ENCODE data around the gene GOSR2. TPM values are rescaled to one million over a fixed set of nuclear protein-coding genes. Genes with fewer than 3 reads are reported as not detected.

The GOSR2 gene
- total RNA-seq, 2 experiments from 2014 or later, result 53.2 to 56.3 TPM

DNA sequence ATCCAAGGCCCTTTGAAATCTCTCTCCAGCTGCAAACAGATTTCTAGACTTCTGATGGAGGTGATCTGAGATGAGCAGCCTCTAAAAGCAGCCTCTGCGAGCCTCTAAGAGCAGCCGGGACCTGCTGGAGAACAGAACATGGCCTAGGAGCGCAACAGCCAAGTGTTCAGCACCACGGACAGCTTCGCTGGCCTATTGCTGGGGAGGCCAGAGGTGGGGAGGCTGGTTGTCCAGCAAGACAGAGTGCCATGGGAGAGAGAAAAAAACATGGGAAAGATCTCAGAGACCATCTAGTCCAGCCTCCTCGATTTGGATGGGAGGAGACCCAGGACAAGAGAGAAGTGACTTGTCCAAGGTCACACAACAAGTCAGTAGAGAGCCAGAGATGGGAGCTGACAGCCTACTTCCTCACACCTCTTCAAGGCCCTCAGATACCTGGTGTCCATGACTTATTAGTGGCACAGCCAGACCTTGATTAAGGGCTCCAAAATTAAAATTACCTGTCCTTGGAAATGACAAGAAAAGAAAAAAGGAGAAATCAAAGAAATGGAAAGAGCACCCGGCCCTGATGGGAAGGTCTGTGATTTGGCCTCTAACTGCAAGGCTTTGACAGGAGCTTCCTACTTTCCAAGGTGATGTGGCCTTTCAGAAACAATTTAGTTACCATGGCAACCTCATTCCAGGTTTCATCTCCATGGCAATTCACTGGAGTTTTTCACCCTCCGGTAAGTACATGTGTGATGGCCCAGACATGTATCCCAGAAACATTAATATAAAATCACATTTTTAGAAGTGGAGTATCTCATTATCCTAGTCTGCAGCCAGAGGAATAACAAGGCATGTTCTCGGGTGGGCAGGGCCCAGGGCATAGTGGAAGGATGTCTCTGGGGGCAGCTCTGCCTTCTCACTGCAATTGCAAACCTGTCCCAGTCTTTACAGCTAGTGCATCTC, 41.6 kb downstream of the GOSR2 start:
- CTCF ChIA-PET, result no interaction called here
- Mint-ChIP-seq H3K27me3 (no peaks in the 10 kb centered on the region), H3K27ac (no peak overlapping the region), H3K9me3 (no peaks in the 10 kb centered on the region), H3K4me1 (peaks cover 7% of the 10 kb centered on the region), H3K36me3 (ENCODE audit: low read depth) (no peaks in the 10 kb centered on the region), H3K4me3 (no peak overlapping the region)
- POLR2A ChIA-PET, result interaction anchor here (0.7 kb wide), 1 partner anchor 17 kb away, joined by 3 read pairs; no protein-coding TSS in a partner anchor
- DNase-seq, result no peak

DNA sequence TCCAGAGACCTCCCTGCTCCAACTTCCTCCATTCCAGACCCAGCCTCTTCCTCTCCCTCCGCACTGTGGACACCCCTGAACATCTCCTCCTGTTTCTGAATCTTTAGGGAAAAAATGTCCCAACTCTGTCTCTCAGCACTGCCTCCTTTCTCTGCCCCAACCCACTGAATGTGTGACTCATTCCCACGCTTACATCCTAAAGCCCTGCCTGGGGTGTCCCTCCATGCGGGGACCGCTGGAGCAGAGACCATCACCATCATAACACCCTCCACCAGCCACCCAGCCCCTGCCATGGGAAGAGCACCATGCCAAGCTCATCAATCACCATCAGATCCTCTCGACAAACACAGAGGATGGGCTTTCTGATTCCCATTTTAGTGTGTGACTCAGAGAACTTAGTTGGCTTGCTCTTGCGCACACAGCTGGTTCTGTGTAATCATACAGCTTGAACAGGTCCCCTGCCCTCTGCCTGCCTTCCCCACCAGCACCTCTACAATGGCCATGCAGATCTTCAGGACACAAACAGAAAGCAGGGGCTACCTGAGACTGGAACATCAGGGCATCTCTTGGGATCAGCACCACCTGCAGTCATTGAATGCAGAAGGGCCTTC, 45.4 kb downstream of the GOSR2 start:
- no peaks in the 10 kb centered on the region for H3K27me3 Mint-ChIP-seq
- no peak overlapping the region for H3K4me3 Mint-ChIP-seq
- no peaks in the 10 kb centered on the region for H3K4me1 Mint-ChIP-seq
- no peak overlapping the region for H3K27ac Mint-ChIP-seq
- DNase-seq, result no peak
- no peaks in the 10 kb centered on the region for H3K36me3 Mint-ChIP-seq (ENCODE audit: low read depth)
- ChIA-PET CTCF (no interaction called here), POLR2A (no interaction called here)
- H3K9me3 Mint-ChIP-seq, result no peaks in the 10 kb centered on the region

DNA sequence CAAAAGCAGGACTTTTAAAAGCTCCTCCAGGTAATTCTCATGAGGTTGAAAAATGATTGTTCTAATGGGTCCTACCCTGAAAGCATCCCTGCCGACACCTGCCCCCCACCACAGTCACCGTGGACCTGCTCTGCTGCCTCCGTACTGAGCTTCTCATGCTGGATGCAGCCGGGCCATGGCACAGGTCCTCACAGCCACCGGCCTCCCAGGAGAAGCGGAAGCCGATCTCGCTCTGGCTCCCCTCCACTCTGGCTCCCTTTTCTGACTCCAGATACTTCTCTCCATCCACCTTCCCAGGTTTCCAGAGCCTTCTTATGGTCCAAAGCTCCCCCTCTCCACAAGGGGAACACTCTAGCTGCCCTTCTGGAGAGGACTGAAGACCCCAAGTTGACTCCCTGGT, 45.9 kb downstream of the GOSR2 start:
- no peak overlapping the region for H3K27ac Mint-ChIP-seq
- H3K27me3 Mint-ChIP-seq, result peaks cover 2% of the 10 kb centered on the region
- H3K4me1 Mint-ChIP-seq, result no peaks in the 10 kb centered on the region
- H3K4me3 Mint-ChIP-seq, result no peak overlapping the region
- no peaks in the 10 kb centered on the region for H3K9me3 Mint-ChIP-seq
- no peaks in the 10 kb centered on the region for H3K36me3 Mint-ChIP-seq (ENCODE audit: low read depth)
- ChIA-PET POLR2A (no interaction called here), CTCF (no interaction called here)
- DNase-seq, result no peak

DNA sequence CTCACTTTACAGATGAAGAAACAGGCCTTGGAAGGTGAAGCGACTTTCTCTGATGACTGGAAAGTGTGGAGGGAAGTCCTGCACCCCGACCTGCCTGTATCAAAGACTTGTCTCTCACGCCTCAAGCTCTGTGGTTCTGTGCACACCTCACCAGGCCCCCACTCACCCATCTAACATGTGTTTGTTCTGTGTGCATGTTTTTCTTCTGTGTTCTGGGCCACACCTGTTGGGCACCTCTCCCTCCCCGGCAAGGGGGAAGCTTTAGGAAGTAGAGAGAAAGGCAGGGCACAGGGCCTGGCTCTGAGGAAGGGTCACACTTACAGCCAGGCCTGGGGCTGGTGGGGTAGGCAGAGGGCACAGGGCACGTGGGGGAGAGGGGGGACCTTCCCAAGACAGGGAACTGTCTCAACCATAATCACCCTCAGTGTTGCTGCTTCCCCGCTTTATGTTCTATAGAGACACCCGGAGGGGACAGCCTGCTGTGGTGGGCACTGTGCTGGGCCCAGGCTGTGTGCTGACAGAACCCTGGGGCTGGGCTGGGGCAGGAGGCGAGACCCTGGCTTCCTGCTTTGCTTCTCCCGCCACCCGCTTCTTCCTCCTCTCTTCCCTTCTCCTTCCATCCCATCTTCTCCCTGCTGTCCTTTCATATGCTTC, 48.8 kb downstream of the GOSR2 start:
- H3K36me3 Mint-ChIP-seq (ENCODE audit: low read depth), result no peaks in the 10 kb centered on the region
- no peaks in the 10 kb centered on the region for H3K9me3 Mint-ChIP-seq
- H3K27me3 Mint-ChIP-seq, result peaks cover 12% of the 10 kb centered on the region
- DNase-seq, result no peak
- no peaks in the 10 kb centered on the region for H3K4me1 Mint-ChIP-seq
- no peak overlapping the region for H3K27ac Mint-ChIP-seq
- POLR2A ChIA-PET, result no interaction called here
- CTCF ChIA-PET, result no interaction called here
- H3K4me3 Mint-ChIP-seq, result no peak overlapping the region

DNA sequence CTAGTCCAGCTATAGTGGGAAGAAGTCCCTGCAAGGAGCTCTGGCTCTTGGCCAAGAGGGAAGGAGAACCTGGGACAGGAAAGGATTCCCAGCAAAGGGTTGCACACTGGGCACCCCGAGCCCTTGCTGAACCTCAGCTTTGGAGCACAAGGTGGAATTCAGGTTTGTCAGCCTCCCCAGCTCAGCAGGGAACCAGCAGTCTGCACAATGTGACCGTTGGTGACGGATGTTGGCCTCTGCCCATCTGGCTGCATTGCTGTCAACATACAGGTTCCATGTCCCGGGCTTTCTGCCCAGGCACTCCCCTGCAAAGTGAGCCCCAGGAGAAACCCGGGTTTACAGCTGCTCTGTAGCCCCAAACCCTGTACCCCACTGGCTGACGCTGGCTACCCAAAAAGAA, 49.4 kb downstream of the GOSR2 start:
- Mint-ChIP-seq H3K27ac (no peak overlapping the region), H3K9me3 (no peaks in the 10 kb centered on the region), H3K4me3 (no peak overlapping the region), H3K27me3 (peaks cover 18% of the 10 kb centered on the region), H3K36me3 (ENCODE audit: low read depth) (no peaks in the 10 kb centered on the region), H3K4me1 (no peaks in the 10 kb centered on the region)
- DNase-seq, result no peak
- POLR2A ChIA-PET, result no interaction called here
- CTCF ChIA-PET, result no interaction called here

DNA sequence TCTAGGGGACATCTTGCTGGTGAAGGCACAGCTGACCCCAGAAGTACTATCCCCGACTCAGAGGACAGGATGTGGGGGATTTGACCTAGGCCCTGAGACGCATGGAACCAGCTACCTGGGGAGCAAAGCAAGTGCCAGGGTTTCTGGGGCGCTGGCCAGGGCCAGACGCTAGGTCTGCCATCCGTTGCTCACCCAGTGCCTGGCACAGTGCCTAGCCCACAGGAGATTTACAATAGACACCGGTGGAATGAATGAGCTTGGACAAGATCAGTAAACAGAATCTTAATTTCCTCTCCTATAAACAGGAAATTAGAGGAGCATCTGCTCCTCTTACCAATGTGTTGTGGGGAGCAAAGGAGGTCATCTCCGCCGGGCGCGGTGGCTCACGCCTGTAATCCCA, 51.1 kb downstream of the GOSR2 start:
- peaks cover 29% of the 10 kb centered on the region for H3K27me3 Mint-ChIP-seq
- no peak overlapping the region for H3K4me3 Mint-ChIP-seq
- ChIA-PET CTCF (interaction anchor here (0.7 kb wide), 1 partner anchor 641 kb away, joined by 4 read pairs; no protein-coding TSS in a partner anchor), POLR2A (no interaction called here)
- H3K27ac Mint-ChIP-seq, result no peak overlapping the region
- H3K9me3 Mint-ChIP-seq, result no peaks in the 10 kb centered on the region
- H3K36me3 Mint-ChIP-seq (ENCODE audit: low read depth), result no peaks in the 10 kb centered on the region
- no peak for DNase-seq
- peaks cover 6% of the 10 kb centered on the region for H3K4me1 Mint-ChIP-seq

DNA sequence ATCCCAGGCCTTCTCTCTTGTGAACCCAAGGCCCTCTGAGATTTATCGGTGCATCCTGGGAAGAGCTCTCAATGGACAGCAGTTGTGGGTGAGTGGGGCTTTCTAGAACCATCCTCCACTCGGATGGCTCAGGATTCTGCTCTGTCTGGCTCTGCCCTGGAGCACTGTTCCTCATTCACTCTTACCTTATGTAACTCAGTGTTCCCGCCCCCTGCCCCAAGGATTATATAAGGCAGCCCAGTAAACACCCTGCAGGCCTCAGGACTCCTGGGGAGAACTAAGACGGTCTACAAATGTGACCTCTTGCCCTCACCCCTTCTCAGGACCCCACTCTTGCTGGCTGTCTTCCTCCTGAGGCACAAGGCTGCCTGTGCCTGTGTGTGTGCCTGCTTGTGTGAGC, 52.3 kb downstream of the GOSR2 start:
- no peak overlapping the region for H3K27ac Mint-ChIP-seq

DNA sequence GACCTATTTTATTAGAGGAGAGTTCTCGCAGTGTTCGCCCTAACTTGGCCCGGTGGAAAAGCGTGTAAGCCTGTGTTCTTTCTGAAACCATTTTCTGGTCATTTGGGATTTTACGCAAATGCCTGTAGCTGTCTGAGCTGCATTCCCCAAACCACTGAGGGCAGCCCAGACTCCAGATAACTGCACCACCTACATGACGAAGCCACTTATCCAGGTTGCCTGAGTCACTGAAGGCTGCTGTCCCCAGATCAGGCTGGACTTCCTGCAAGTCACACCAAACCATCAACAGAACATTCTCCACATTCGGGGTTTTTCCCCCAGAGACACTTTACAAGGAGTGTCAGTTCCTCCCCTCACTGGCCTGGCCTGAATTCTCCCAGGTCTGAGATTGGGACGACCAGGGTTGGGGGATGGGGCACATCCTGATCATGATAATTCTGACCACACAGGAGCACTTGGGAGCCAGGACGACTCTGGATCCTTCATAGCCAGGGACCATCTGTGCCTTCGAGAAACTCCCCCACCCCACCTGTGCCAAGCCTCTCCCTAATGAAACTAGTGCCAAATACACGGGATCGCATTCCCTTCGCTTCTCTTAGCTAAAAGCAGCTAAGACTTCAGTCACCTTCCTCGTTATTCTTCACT, 53.8 kb downstream of the GOSR2 start:
- H3K36me3 Mint-ChIP-seq (ENCODE audit: low read depth), result no peaks in the 10 kb centered on the region
- POLR2A ChIA-PET, result no interaction called here
- CTCF ChIA-PET, result no interaction called here
- no peak overlapping the region for H3K4me3 Mint-ChIP-seq
- H3K9me3 Mint-ChIP-seq, result no peaks in the 10 kb centered on the region
- peaks cover 12% of the 10 kb centered on the region for H3K4me1 Mint-ChIP-seq
- H3K27ac Mint-ChIP-seq, result no peak overlapping the region
- DNase-seq, result no peak
- H3K27me3 Mint-ChIP-seq, result peaks cover 46% of the 10 kb centered on the region

More for the DNA sequence above, 52.3 kb downstream of the GOSR2 start:
- Mint-ChIP-seq H3K27me3 (peaks cover 38% of the 10 kb centered on the region), H3K9me3 (no peaks in the 10 kb centered on the region), H3K4me3 (no peak overlapping the region), H3K36me3 (ENCODE audit: low read depth) (no peaks in the 10 kb centered on the region), H3K4me1 (peaks cover 12% of the 10 kb centered on the region)
- CTCF ChIA-PET, result interaction anchor here (0.7 kb wide), 1 partner anchor 304 kb away, joined by 4 read pairs; no protein-coding TSS in a partner anchor
- DNase-seq, result no peak
- POLR2A ChIA-PET, result no interaction called here

DNA sequence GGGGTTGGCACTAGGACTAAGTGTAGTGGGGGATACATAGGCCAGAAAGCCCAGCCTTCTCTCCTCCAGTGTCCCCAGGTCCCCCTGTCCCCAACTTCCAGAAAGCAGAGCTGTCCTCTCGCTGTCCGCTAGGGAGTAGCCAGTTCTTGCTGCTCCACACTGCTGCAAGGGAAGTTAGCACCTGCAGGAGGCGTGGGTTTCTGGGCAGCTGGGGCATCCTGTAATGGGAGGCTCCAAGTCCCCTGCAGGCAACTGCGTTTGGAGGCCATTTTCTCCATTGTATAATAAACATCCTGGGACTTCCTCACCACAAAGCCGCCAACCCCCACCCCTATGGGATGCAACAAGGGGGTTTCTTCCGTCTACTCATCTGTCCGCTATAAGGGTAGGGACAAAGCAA, 54.4 kb downstream of the GOSR2 start:
- H3K4me3 Mint-ChIP-seq, result no peak overlapping the region
- POLR2A ChIA-PET, result no interaction called here
- no peaks in the 10 kb centered on the region for H3K9me3 Mint-ChIP-seq
- no peaks in the 10 kb centered on the region for H3K36me3 Mint-ChIP-seq (ENCODE audit: low read depth)
- peaks cover 48% of the 10 kb centered on the region for H3K27me3 Mint-ChIP-seq
- peaks cover 12% of the 10 kb centered on the region for H3K4me1 Mint-ChIP-seq
- CTCF ChIA-PET, result no interaction called here
- no peak overlapping the region for H3K27ac Mint-ChIP-seq
- DNase-seq, result no peak

DNA sequence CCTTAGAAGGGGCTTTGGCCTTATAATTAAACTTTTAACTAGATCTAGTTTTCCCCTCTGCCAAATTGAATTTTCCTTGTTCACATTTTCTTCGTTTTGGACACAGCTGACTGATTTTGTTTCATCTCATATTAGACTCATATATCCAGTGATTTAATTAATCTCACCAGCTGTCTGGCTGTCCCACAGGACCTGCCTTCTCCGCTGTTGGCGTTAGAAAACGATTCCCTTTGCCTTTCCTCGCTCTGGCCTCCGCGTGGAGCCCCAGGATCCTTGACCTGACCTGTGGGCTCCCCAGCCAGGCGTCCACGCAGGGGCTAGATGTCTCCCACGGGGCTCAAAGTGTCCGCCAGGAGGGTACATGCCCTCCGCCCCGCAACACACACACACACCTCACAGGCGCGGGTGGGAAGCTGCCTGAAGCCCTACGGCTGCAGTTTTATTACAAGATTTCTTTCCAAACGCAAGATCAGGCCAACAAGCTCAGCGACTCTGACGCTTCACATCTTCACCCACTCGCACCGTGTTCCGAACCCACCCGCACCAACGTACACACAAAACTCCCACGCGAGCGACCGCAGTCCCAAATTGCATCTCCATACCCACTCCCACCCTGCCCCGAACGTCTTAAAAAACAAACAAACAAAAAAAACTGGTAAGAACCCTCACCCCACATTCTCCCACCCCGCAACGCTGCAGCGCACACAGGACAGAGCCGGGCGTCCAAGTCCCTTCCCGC, 55.0 kb downstream of the GOSR2 start:
- ChIA-PET POLR2A (no interaction called here), CTCF (no interaction called here)
- no peak overlapping the region for H3K27ac Mint-ChIP-seq
- peaks cover 53% of the 10 kb centered on the region for H3K27me3 Mint-ChIP-seq
- H3K36me3 Mint-ChIP-seq (ENCODE audit: low read depth), result no peaks in the 10 kb centered on the region
- peaks cover 12% of the 10 kb centered on the region for H3K4me1 Mint-ChIP-seq
- no peak for DNase-seq
- peak overlapping the region; percentile 60 for H3K4me3 Mint-ChIP-seq
- no peaks in the 10 kb centered on the region for H3K9me3 Mint-ChIP-seq

DNA sequence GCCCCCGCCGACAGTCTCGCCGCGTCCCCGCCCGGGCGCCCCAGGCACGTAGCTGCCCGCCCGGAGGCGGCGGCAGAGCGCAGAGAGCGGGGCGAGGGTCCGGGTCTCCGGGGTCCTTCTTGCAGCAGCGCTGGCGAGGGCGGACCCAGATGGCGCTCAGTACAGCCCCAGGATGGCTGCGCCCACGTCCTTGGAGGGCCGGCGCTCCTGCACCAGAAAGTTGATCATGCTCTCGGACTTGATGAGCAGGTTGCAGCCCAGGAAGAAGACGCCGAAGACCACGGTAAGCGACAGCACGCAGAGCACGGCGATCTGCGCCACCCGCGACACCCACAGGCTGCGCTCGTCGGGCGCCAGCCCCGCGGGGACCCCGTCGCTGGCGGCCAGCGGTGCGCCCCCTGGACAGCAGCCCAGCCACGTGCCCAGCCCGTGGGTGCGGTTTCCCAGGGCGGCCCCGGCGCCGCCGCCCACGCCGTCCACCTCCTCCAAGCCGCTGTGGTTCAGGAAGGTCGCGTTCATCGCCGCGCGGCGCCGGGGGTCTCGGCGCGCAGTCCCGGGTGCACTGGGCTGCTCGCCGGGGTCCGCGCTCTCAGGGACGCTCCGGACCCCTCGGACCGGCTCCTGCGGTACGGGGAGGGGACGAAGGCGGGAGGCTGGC, 55.7 kb downstream of the GOSR2 start:
- H3K36me3 Mint-ChIP-seq (ENCODE audit: low read depth), result no peaks in the 10 kb centered on the region
- H3K27ac Mint-ChIP-seq, result no peak overlapping the region
- peak overlapping the region; percentile 60 for H3K4me3 Mint-ChIP-seq
- ChIA-PET CTCF (no interaction called here), POLR2A (no interaction called here)
- peaks cover 12% of the 10 kb centered on the region for H3K4me1 Mint-ChIP-seq
- DNase-seq, result no peak
- no peaks in the 10 kb centered on the region for H3K9me3 Mint-ChIP-seq
- peaks cover 54% of the 10 kb centered on the region for H3K27me3 Mint-ChIP-seq

DNA sequence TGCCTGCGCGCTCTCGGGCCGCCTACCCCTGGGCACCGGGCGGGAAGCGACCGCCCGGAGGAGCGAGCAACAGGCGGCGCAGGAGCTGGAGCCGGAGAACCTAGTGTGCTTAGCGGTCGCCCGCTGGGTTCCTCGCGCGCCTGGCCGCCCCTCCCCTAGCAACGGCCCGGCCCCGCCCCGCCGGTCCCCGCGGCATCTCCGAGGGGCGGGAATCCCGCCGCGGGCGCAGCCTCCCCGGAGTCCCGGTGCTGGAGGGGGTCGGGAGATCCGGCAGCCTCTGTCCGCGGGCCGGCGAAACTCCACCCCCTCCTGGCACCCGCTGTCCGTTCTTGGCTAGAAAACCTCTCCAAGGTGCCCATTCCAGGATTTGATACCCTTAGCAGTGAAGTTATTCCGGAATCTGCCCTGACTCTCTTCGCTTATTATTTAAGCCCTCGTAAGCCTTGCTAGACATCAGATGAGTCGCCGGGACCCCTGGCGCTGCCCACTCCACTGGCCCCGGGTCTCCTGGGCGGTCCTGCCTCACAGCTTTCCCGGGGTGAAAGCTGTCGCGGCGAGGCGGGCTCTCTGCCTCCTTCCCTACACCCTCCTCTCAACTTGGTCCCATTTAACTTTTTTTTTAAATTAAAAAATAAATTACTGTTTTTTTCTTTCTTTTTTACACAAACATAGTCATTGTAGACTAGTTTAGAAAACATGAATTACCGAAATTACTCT, 56.3 kb downstream of the GOSR2 start, which contains the start of gene RPRML:
Gene RPRML, minus strand, starts transcription at position 107 of the 717 bp plus-strand sequence. CDS start 246 bp downstream, outside the sequence.
- peak within 1 kb of the TSS; percentile 60 for H3K4me3 Mint-ChIP-seq
- peak; percentile 30 for DNase-seq
- ChIA-PET CTCF (no interaction called here), POLR2A (no interaction called here)
- H3K36me3 Mint-ChIP-seq (ENCODE audit: low read depth), result no peaks in the 10 kb centered on the region
- no peak within 1 kb of the TSS for H3K27ac Mint-ChIP-seq
- H3K27me3 Mint-ChIP-seq, result peaks cover 50% of the 10 kb centered on the region
- peaks cover 12% of the 10 kb centered on the region for H3K4me1 Mint-ChIP-seq
- no peaks in the 10 kb centered on the region for H3K9me3 Mint-ChIP-seq

Measured in activated CD4-positive, alpha-beta memory T cell treated with anti-CD3 and anti-CD28 coated beads, Interleukin-2, amount 10 ng/mL, durations not matched to agents 7 days and 5 days (primary cell).